ENCODE data around the gene HPCAL4. TPM values are rescaled to one million over a fixed set of nuclear protein-coding genes. Genes with fewer than 3 reads are reported as not detected.

HPCAL4 gene
- total RNA-seq, 2 donors from 2014 or later, result not detected

- no peak overlapping the region for H3K27ac ChIP-seq (ENCODE audit: low read depth, low read length)
- Mint-ChIP-seq H3K4me1 (peaks cover 13% of the 10 kb centered on the region), H3K9me3 (no peaks in the 10 kb centered on the region), H3K27ac (peak overlapping the region; percentile 52), H3K36me3 (ENCODE audit: low read depth) (no peaks in the 10 kb centered on the region), H3K27me3 (ENCODE audit: insufficient read depth) (peaks cover 98% of the 10 kb centered on the region), H3K4me3 (peak overlapping the region; percentile 32)
- DNase-seq, result no peak
- H3K36me3 ChIP-seq (ENCODE audit: control insufficient read depth, insufficient read depth, low read length), result no peaks in the 10 kb centered on the region
- H3K9ac ChIP-seq (ENCODE audit: extremely low read depth, low read length, poor library complexity, severe bottlenecking), result no peak overlapping the region
- no peak for TF ChIP-seq CTCF (conservative IDR thresholded peaks at IDR 0.05)
- H3K4me1 ChIP-seq (ENCODE audit: control insufficient read depth, insufficient read depth, low read length), result peaks cover 3% of the 10 kb centered on the region
- H3K4me3 ChIP-seq (ENCODE audit: low read length), result no peak overlapping the region
- 77% methylated on average over 3 of the region's 3 CpGs; no CpG with 5 or more reads in 1 of the 2 experiments for WGBS, 2 experiments (ENCODE audit: insufficient coverage in 1 of 2, insufficient read length in 1 of 2)
- no peaks in the 10 kb centered on the region for H3K9me3 ChIP-seq (ENCODE audit: control insufficient read depth, low read length)
- peaks cover 87% of the 10 kb centered on the region for H3K27me3 ChIP-seq (ENCODE audit: control insufficient read depth, insufficient read depth, low read length, poor library complexity, severe bottlenecking)
Measured at GRCh38 chr1:39700348-39700747, 9.1 kb upstream of the HPCAL4 start.

DNA sequence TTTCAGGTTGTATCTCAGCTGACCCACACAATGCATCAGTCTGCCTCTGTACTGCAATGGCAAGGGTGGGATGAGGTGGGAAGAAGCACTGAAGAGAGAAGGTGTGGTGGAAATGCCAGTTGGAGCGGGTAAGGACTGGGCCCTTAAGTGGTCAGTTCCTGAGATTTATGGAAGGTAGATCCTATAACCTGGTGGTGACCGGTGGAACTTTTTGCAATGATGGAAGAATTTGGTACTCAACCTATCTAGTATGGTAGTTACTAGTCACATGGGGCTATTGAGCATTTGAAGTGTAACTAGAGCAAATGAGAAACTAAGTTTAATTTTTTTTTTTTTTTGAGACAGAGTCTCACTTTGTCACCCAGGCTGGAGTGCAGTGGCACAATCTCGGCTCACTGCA, 8.2 kb upstream of the HPCAL4 start:
- TF ChIP-seq CTCF (conservative IDR thresholded peaks at IDR 0.05), result peak; percentile 55
- Mint-ChIP-seq H3K27me3 (ENCODE audit: insufficient read depth) (peaks cover 98% of the 10 kb centered on the region), H3K4me3 (no peak overlapping the region), H3K9me3 (no peaks in the 10 kb centered on the region), H3K27ac (no peak overlapping the region), H3K36me3 (ENCODE audit: low read depth) (no peaks in the 10 kb centered on the region), H3K4me1 (peaks cover 13% of the 10 kb centered on the region)
- Histone ChIP-seq H3K9ac (ENCODE audit: extremely low read depth, low read length, poor library complexity, severe bottlenecking) (no peak overlapping the region), H3K4me1 (ENCODE audit: control insufficient read depth, insufficient read depth, low read length) (peaks cover 3% of the 10 kb centered on the region), H3K36me3 (ENCODE audit: control insufficient read depth, insufficient read depth, low read length) (no peaks in the 10 kb centered on the region), H3K27ac (ENCODE audit: low read depth, low read length) (no peak overlapping the region), H3K4me3 (ENCODE audit: low read length) (no peak overlapping the region), H3K27me3 (ENCODE audit: control insufficient read depth, insufficient read depth, low read length, poor library complexity, severe bottlenecking) (peaks cover 87% of the 10 kb centered on the region), H3K9me3 (ENCODE audit: control insufficient read depth, low read length) (no peaks in the 10 kb centered on the region)
- 89 to 90% methylated on average over 2 of the region's 3 CpGs for WGBS, 2 experiments (ENCODE audit: insufficient coverage in 1 of 2, insufficient read length in 1 of 2)
- DNase-seq, result no peak

DNA sequence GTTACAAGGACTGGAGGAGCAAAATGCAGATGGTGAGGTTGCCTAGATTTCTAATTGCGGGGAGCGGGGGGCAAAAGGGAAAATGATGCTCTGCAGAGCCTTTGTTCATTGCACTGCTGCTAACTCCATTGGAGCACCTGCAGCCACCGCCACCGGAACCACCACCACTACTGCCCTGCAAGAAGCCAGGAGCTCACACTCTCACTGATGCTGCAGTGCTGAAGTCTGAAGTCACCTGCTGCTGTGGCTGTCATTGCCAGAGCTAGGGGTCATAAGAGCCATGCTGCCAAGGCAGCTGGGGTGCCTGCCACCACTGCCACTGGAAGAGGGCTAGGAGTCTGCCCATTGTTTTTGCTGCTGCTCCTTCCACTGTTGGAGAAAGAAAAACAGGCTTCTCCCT, 7.3 kb upstream of the HPCAL4 start:
- no peak for DNase-seq
- H3K27me3 ChIP-seq (ENCODE audit: control insufficient read depth, insufficient read depth, low read length, poor library complexity, severe bottlenecking), result peaks cover 87% of the 10 kb centered on the region
- no peak overlapping the region for H3K27ac ChIP-seq (ENCODE audit: low read depth, low read length)
- no peaks in the 10 kb centered on the region for H3K36me3 ChIP-seq (ENCODE audit: control insufficient read depth, insufficient read depth, low read length)
- Mint-ChIP-seq H3K4me3 (no peak overlapping the region), H3K36me3 (ENCODE audit: low read depth) (no peaks in the 10 kb centered on the region), H3K27me3 (ENCODE audit: insufficient read depth) (peaks cover 99% of the 10 kb centered on the region), H3K27ac (no peak overlapping the region), H3K4me1 (peaks cover 13% of the 10 kb centered on the region), H3K9me3 (no peaks in the 10 kb centered on the region)
- H3K9ac ChIP-seq (ENCODE audit: extremely low read depth, low read length, poor library complexity, severe bottlenecking), result no peak overlapping the region
- no peaks in the 10 kb centered on the region for H3K9me3 ChIP-seq (ENCODE audit: control insufficient read depth, low read length)
- no peak for TF ChIP-seq CTCF (conservative IDR thresholded peaks at IDR 0.05)
- H3K4me1 ChIP-seq (ENCODE audit: control insufficient read depth, insufficient read depth, low read length), result peaks cover 3% of the 10 kb centered on the region
- H3K4me3 ChIP-seq (ENCODE audit: low read length), result no peak overlapping the region
- 80 to 91% methylated on average over 2 to 4 of the region's 4 CpGs for WGBS, 2 experiments (ENCODE audit: insufficient coverage in 1 of 2, insufficient read length in 1 of 2)
